ENCODE data around the gene CCM2L.

DNA sequence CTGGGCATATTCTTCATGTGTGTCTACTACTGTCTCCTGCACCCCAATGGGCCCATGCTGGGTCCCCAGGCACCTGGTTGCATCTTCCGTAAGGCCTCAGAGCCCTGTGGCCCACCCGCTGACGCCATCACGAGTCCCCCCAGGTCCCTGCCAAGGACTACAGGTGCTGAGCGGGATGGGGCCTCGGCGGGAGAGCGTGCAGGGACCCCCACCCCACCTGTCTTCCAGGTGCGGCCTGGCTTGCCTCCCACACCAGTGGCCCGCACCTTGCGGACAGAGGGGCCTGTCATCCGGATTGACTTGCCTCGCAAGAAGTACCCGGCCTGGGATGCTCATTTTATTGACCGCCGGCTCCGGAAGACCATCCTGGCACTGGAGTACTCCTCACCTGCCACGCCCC, 13.2 kb upstream of the CCM2L start:
- TF ChIP-seq, protein P1, sequence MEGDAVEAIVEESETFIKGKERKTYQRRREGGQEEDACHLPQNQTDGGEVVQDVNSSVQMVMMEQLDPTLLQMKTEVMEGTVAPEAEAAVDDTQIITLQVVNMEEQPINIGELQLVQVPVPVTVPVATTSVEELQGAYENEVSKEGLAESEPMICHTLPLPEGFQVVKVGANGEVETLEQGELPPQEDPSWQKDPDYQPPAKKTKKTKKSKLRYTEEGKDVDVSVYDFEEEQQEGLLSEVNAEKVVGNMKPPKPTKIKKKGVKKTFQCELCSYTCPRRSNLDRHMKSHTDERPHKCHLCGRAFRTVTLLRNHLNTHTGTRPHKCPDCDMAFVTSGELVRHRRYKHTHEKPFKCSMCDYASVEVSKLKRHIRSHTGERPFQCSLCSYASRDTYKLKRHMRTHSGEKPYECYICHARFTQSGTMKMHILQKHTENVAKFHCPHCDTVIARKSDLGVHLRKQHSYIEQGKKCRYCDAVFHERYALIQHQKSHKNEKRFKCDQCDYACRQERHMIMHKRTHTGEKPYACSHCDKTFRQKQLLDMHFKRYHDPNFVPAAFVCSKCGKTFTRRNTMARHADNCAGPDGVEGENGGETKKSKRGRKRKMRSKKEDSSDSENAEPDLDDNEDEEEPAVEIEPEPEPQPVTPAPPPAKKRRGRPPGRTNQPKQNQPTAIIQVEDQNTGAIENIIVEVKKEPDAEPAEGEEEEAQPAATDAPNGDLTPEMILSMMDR (conservative IDR thresholded peaks at IDR 0.05; ENCODE audit: low read length): no peak
- TF ChIP-seq EZH2phosphoT487 (IDR thresholded peaks at IDR 0.05; ENCODE audit: borderline replicate concordance, low read depth, low read length): no peak

Measured in OCI-LY7 (cell line).